Loucy (cell line): ENCODE data around the gene EAF2.

Source experiments
- CTCF ChIP-seq: fragments of 200-600 bp; sonication (generic); conservative IDR thresholded peaks from 2 replicates; pipeline ENCODE4 v1.5.1; 2014; ENCODE audit warnings: mild to moderate bottlenecking, antibody characterized with exemption, low read length
- EZH2phosphoT487 ChIP-seq: fragments of 200-600 bp; IDR thresholded peaks from 2 replicates; pipeline ENCODE4 v1.6.1; 2018; ENCODE audit warnings: antibody characterized with exemption, mild to moderate bottlenecking, moderate library complexity, borderline replicate concordance

GRCh38 chr3:121855555-121855954 lies 20.5 kb downstream of the EAF2 start:
- TF ChIP-seq CTCF (peak; percentile 83), EZH2phosphoT487 (no peak)
